ENCODE results near the gene RANBP17. TPM values are rescaled to one million over a fixed set of nuclear protein-coding genes. Genes with fewer than 3 reads are reported as not detected.
A peak's percentile ranks its signal among the peaks of the same experiment; 100 is the strongest.

The RANBP17 gene
- total and polyA plus RNA-seq, 2 experiments from 2014 or later, result 3.7 to 3.8 TPM

GRCh38 chr5:171268700-171269620 is 407.1 kb downstream of the RANBP17 start:
- 54 to 55% methylated on average over 7 of the region's 7 CpGs for WGBS, 2 experiments (ENCODE audit: low coverage in 1 of 2, low lambda C conversion rate in 2 of 2, missing lambda C conversion rate in 2 of 2)
- Histone ChIP-seq H3F3A (ENCODE audit: insufficient read depth) (peaks cover 31% of the 10 kb centered on the region), H3K4me1 (ENCODE audit: insufficient read depth) (peaks cover 39% of the 10 kb centered on the region), H3K79me2 (ENCODE audit: insufficient read depth) (no peaks in the 10 kb centered on the region), H3K4me3 (no peak overlapping the region), H3K9me2 (ENCODE audit: insufficient read depth) (no peaks in the 10 kb centered on the region), H2AFZ (0 out of 2 replicates have a peak overlapping the region, but pooled peaks have one; percentile 12), H3K27me3 (replicated peaks; ENCODE audit: insufficient read depth) (no peaks in the 10 kb centered on the region), H4K20me1 (ENCODE audit: insufficient read depth) (no peaks in the 10 kb centered on the region), H3K9me3 (ENCODE audit: low read depth) (no peaks in the 10 kb centered on the region), H3K4me2 (ENCODE audit: unreplicated experiment) (peak overlapping the region; percentile 56), H3K36me3 (ENCODE audit: low read depth) (no peaks in the 10 kb centered on the region), H3K9ac (no peak overlapping the region), H3K27ac (peak overlapping the region; percentile 83)
- no peak for TF ChIP-seq EZH2 (IDR thresholded peaks at IDR 0.05; ENCODE audit: insufficient read depth, poor library complexity, severe bottlenecking)
- no peak for TF ChIP-seq EZH2phosphoT487 (IDR thresholded peaks at IDR 0.05; ENCODE audit: insufficient read depth, low read depth)
- in situ Hi-C loops (cut with MboI), result no loop called here
- no peak for DNase-seq

GRCh38 chr5:171269717-171270116 is 407.9 kb downstream of the RANBP17 start:
- H3K27me3 ChIP-seq (replicated peaks; ENCODE audit: insufficient read depth), result no peaks in the 10 kb centered on the region
- no peaks in the 10 kb centered on the region for H3K9me2 ChIP-seq (ENCODE audit: insufficient read depth)
- H3K36me3 ChIP-seq (ENCODE audit: low read depth), result no peaks in the 10 kb centered on the region
- H3K9me3 ChIP-seq (ENCODE audit: low read depth), result no peaks in the 10 kb centered on the region
- H2AFZ ChIP-seq, result 0 out of 2 replicates have a peak overlapping the region, but pooled peaks have one; percentile 12
- no peak overlapping the region for H3K4me3 ChIP-seq
- TF ChIP-seq EZH2phosphoT487 (IDR thresholded peaks at IDR 0.05; ENCODE audit: insufficient read depth, low read depth) (no peak), EZH2 (IDR thresholded peaks at IDR 0.05; ENCODE audit: insufficient read depth, poor library complexity, severe bottlenecking) (no peak)
- H3K4me1 ChIP-seq (ENCODE audit: insufficient read depth), result peaks cover 39% of the 10 kb centered on the region
- peak; percentile 82 for DNase-seq
- peak overlapping the region; percentile 41 for H3K9ac ChIP-seq
- no peaks in the 10 kb centered on the region for H4K20me1 ChIP-seq (ENCODE audit: insufficient read depth)
- peaks cover 31% of the 10 kb centered on the region for H3F3A ChIP-seq (ENCODE audit: insufficient read depth)
- WGBS, 2 experiments (ENCODE audit: low coverage in 1 of 2, low lambda C conversion rate in 2 of 2, missing lambda C conversion rate in 2 of 2), result 14 to 25% methylated on average over 2 of the region's 2 CpGs
- H3K4me2 ChIP-seq (ENCODE audit: unreplicated experiment), result peak overlapping the region; percentile 56
- peak overlapping the region; percentile 83 for H3K27ac ChIP-seq
- H3K79me2 ChIP-seq (ENCODE audit: insufficient read depth), result no peaks in the 10 kb centered on the region
- in situ Hi-C loops (cut with MboI), result no loop called here

- no peaks in the 10 kb centered on the region for H3K9me2 ChIP-seq (ENCODE audit: insufficient read depth)
- peak overlapping the region; percentile 41 for H3K9ac ChIP-seq
- DNase-seq, result peak; percentile 49
- H3K36me3 ChIP-seq (ENCODE audit: low read depth), result no peaks in the 10 kb centered on the region
- H3F3A ChIP-seq (ENCODE audit: insufficient read depth), result peaks cover 31% of the 10 kb centered on the region
- H4K20me1 ChIP-seq (ENCODE audit: insufficient read depth), result no peaks in the 10 kb centered on the region
- no peak overlapping the region for H2AFZ ChIP-seq
- H3K79me2 ChIP-seq (ENCODE audit: insufficient read depth), result no peaks in the 10 kb centered on the region
- no peak for TF ChIP-seq EZH2 (IDR thresholded peaks at IDR 0.05; ENCODE audit: insufficient read depth, poor library complexity, severe bottlenecking)
- TF ChIP-seq EZH2phosphoT487 (IDR thresholded peaks at IDR 0.05; ENCODE audit: insufficient read depth, low read depth), result no peak
- H3K4me1 ChIP-seq (ENCODE audit: insufficient read depth), result peaks cover 39% of the 10 kb centered on the region
- no peaks in the 10 kb centered on the region for H3K9me3 ChIP-seq (ENCODE audit: low read depth)
- in situ Hi-C loops (cut with MboI), result no loop called here
- 85 to 86% methylated on average over 3 of the region's 3 CpGs for WGBS, 2 experiments (ENCODE audit: low coverage in 1 of 2, low lambda C conversion rate in 2 of 2, missing lambda C conversion rate in 2 of 2)
- H3K4me2 ChIP-seq (ENCODE audit: unreplicated experiment), result peak overlapping the region; percentile 56
- H3K4me3 ChIP-seq, result no peak overlapping the region
- peak overlapping the region; percentile 83 for H3K27ac ChIP-seq
- H3K27me3 ChIP-seq (replicated peaks; ENCODE audit: insufficient read depth), result no peaks in the 10 kb centered on the region
These were observed 408.3 kb downstream of the RANBP17 start for GRCh38 chr5:171270136-171270535.

GRCh38 chr5:171271798-171272197 is 410.0 kb downstream of the RANBP17 start:
- Histone ChIP-seq H3K9ac (no peak overlapping the region; the same call in 1 of the 2 replicates), H3F3A (ENCODE audit: insufficient read depth) (peaks cover 31% of the 10 kb centered on the region), H3K79me2 (ENCODE audit: insufficient read depth) (no peaks in the 10 kb centered on the region), H3K4me2 (ENCODE audit: unreplicated experiment) (peak overlapping the region; percentile 58), H3K4me1 (ENCODE audit: insufficient read depth) (peaks cover 39% of the 10 kb centered on the region), H3K27me3 (replicated peaks; ENCODE audit: insufficient read depth) (no peaks in the 10 kb centered on the region), H3K4me3 (no peak overlapping the region), H3K36me3 (ENCODE audit: low read depth) (no peaks in the 10 kb centered on the region), H3K9me3 (ENCODE audit: low read depth) (no peaks in the 10 kb centered on the region), H4K20me1 (ENCODE audit: insufficient read depth) (no peaks in the 10 kb centered on the region), H3K9me2 (ENCODE audit: insufficient read depth) (no peaks in the 10 kb centered on the region), H2AFZ (no peak overlapping the region), H3K27ac (peak overlapping the region; percentile 83)
- in situ Hi-C loops (cut with MboI), result no loop called here
- TF ChIP-seq EZH2phosphoT487 (IDR thresholded peaks at IDR 0.05; ENCODE audit: insufficient read depth, low read depth) (no peak), EZH2 (IDR thresholded peaks at IDR 0.05; ENCODE audit: insufficient read depth, poor library complexity, severe bottlenecking) (no peak)
- 88 to 90% methylated on average over 3 of the region's 3 CpGs for WGBS, 2 experiments (ENCODE audit: low coverage in 1 of 2, low lambda C conversion rate in 2 of 2, missing lambda C conversion rate in 2 of 2)
- DNase-seq, result no peak
